Forelimb muscle (tissue), 1 donor: ENCODE results near the gene NAV2. TPM values are rescaled to one million over a fixed set of nuclear protein-coding genes. Genes with fewer than 3 reads are reported as not detected.
"Not testable (repeated sequence)": the region's sequence is repeated elsewhere in the genome, so short reads cannot be mapped to it uniquely, and the experiment has no call there.

Experiments
- DNase-seq: peaks from one replicate; pipeline ENCODE4 v3.0.0-alpha.2; 2013; ENCODE audit warnings: low read depth
- polyA plus RNA-seq: library from polyadenylated mRNA; unstranded; fragments of 120-200 nt; gene quantifications from one replicate; pipeline ENCODE4 v1.2.1, GENCODE V29; 2013; ENCODE audit not compliant: insufficient read length

NAV2 gene
- polyA plus RNA-seq, 1 donor: 61.1 TPM

DNA sequence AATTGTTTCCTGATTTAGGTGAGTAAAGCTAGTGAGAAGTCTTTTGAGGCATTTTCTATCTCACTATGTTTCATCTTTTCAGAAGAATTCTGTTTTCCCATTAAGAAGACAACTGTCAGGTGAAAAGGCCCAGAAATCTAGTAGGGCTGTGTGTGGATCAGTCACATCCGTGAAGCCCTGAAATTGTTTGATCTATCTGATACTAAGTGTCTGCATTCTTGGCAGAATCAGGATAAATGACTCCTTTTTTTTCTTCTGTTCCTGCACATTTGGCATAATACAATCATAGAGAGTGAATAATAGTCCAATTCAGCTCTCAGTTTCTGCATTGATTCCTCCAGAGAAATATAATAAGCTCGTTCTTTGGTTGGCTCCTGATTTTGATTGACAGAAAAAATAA is 208.3 kb downstream of the NAV2 start:
- no peak for DNase-seq

DNA sequence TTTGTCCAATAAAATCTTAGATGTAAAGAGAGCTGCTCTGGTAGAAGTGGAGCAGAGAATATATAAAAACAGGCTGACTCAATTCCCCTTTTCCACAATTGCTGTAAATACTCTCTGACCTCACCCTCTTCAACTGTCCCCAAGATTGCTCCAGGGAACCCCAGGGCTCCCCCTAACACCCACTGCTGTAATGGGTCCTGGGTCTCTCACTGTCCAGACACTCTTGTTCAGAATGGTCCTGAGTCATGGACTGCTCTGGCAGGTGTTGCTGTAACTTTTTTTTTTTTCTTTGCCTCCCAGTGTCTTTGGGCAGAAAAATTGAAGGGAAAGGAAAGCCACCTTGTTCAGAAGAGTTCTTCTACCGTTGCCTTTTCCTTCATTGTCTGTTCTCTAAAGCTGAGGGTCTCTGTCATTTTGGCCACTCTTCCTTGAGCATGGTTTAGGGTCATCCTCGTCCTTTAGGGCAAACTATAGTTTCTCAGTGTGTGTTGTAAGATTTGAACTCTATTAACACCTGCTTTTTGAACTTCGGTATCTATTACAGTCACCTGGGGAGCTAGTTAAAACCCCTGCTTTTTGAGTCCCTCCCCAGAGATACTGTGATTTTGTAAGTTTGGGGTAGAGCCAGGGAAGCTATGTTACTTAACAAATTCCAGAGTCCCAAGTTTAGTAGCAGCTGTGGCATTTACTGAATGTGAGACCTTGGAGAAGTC is 209.5 kb downstream of the NAV2 start:
- DNase-seq: no peak

DNA sequence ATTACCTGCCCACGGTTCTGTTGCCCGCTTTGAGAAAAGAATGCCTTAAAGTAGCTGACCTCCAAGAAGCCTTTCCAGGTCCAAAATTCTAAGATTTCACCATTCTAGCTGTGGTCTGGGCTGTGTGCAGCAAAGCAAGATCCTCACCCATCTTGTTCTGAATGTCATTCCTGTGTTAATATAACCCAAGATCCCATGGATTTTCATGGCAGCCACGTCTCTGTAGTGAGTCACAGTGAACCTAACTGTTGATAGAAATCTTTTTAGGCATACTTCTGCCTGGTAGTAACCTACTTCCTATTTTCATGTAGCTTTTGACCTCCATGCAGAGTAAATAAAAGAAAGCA is 210.0 kb downstream of the NAV2 start:
- no peak for DNase-seq

DNA sequence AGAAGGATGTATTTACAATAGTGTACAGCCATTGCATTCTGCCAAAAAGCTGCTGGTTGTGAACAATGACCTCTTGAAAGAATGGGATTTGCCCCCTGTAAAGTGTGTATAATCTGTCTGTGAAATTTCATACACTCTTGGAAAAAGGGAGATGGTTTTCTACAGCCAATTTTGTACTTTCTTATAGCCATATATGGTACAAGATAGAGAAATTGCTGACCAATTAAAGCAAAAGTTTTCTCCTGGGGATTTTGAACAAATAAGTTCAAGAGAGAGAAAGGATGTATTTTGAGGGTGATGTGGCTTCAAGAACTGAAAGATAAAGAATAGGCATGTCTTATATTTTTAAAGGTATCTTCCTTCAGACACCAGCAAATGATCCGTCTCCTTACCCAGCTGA is 211.0 kb downstream of the NAV2 start:
- DNase-seq: no peak

DNA sequence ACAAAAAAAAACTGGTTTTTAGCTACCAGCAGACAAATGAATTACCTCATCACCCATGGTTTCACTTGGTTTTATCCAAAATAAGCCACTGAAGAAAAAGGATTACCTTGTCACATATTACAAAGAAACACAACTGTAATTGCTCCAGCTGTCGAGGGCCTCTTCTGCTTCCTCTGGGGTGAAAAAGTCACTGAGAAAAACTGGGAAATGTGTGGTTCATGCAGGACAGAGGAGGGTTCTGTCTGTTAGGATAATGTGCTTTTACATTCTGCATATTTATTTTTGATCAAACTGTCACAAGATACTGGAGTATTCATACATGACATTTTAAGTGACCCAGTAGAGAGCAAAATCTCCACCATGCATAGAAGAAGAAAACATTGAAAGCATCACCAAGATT is 211.7 kb downstream of the NAV2 start:
- DNase-seq: no peak

DNA sequence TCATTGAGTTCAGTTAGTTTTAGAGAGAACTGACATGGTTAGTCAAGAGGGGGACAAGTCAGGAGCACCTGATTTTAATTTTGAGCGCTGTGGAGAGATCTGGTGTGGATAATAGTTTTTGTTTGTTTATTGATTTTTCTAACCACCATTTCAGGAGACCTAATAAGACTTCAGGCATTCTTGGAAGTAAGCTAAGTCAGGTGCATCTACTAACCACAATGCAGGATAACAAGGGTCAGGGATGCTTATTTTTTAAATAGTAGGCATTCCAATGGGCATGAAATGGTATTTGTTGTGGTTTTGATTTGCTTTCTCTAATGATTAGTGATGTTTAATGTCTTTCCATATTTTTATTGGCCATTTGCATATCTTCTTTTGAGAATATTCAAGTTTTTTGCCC is 212.1 kb downstream of the NAV2 start:
- no peak for DNase-seq

DNA sequence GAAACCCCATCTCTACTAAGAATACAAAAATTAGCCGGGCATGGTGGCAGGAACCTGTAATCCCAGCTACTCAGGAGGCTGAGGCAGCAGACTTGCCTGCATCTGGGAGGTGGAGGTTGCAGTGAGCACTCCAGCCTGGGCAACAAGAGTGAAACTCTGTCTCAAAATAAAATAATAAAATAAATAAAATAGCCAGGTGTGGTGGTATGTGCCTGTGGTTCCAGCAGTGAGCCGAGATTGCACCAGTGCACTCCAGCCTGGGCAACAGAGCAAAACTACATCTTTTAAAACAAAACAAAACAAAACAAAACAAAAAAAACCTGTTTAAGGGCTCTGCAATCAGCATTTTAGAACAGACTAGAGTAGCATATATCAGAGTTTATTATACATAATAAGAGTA is 214.8 kb downstream of the NAV2 start:
- not testable (repeated sequence) for DNase-seq

DNA sequence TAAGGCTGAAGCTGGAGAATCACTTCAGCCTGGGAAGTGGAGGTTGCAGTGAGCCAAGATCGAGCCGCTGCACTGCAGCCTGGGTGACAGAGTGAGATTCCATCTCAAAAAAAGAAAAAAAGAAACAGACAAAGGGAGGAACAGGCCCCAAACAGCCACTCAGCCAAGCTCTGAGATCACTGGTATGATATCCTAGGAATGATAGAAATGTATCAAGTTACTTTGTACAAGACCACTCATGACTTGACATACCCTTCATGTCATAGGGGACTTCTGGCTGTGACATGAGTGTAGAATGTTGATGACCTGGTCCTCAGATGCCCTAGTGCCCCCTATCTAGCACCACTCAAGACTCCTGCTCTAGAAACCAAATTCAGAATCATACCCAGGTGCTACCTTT is 216.5 kb downstream of the NAV2 start:
- no peak for DNase-seq

DNA sequence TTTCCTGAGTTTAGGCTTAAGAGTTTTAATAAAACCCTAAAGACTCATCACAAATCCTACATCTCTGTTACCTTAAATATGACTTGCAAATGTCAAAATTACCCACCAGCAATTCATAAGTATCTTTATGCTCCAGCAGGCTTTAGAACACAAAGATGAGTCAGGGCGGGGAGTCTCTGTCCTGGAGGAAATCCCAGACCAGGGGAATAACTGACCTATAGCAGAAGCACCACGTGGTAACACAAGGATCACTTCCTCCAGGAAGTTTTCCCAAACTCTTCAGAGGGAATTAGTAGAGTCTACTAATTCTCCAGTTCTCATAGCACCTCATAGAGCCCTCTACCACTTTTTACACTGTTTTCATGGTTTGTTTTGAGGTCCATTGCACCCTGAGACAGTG is 217.0 kb downstream of the NAV2 start:
- no peak for DNase-seq

DNA sequence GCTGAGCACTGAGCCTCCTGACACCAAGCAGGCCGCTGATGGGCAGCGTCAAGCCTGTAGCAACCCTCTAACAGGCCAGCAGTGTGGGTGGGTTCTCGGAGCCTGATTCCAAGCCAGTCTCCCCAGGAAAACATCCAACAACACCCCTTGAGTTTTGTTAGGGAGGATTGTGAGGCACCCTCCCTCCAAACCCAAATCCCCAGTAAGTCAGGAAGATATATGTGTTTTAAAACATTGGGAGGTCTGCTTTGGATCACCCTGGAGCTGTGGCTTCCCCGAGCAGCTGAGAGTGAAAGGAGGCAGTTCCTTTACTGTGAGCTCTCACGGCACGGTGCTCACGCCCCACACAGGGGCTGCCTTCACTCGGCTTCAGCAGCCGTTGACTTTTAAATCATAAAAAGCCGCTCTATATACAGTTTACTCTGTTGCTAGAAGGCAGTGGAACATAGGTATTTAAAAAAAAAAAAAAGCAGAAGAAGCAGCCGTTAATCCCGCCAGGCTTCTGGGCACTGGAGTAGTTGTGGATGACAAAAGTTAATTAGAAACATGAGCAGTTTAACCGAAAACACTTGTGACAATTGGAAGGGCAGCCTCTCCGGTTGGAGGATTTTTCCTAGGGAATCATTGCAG is 218.6 kb downstream of the NAV2 start:
- DNase-seq: peak; percentile 38

DNA sequence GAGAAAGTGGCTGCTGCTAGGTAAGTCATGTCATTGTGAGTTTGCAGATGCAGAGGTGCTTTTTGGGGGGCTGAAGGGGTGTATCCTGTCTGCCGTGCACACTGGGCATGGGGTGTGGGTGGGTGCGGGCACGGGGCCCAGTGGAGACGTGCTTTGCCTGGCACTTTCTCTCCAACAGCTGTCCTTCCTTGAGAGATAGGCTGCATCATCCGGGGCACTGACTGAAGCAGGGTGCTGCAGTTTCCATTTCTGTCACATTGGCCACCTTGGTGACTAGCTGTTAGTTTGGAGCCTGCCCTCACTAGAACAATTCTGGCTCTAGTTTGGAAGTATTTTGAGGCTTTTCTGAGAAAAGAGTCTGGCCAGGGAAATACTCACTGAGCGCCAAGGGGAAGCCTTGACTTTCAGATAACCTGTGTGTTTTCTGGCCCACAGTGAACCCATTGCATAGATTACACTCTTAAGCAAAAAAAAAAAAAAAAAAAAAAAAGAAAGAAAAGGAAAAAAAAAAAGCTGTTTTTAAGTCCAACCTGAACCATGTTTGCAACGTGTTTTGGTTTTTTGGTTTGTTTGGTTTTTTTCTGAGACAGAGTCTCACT is 219.2 kb downstream of the NAV2 start:
- DNase-seq: no peak

DNA sequence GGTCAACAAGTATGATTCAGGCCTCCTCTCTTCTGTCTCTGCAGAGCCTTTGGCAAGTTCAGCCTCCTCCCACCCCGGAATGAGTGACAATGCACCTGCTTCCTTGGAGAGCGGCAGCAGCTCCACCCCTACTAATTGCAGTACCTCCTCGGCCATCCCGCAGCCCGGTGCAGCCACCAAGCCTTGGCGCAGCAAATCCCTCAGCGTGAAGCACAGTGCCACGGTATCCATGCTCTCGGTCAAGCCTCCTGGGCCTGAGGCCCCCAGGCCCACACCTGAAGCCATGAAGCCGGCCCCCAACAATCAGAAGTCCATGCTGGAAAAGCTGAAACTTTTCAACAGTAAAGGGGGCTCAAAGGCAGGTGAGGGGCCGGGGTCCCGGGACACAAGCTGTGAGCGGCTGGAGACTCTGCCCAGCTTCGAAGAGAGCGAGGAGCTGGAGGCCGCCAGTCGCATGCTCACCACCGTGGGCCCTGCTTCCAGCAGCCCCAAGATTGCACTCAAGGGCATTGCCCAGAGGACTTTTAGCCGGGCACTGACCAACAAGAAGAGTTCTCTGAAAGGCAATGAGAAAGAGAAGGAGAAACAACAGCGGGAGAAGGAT is 220.6 kb downstream of the NAV2 start:
- no peak for DNase-seq

DNA sequence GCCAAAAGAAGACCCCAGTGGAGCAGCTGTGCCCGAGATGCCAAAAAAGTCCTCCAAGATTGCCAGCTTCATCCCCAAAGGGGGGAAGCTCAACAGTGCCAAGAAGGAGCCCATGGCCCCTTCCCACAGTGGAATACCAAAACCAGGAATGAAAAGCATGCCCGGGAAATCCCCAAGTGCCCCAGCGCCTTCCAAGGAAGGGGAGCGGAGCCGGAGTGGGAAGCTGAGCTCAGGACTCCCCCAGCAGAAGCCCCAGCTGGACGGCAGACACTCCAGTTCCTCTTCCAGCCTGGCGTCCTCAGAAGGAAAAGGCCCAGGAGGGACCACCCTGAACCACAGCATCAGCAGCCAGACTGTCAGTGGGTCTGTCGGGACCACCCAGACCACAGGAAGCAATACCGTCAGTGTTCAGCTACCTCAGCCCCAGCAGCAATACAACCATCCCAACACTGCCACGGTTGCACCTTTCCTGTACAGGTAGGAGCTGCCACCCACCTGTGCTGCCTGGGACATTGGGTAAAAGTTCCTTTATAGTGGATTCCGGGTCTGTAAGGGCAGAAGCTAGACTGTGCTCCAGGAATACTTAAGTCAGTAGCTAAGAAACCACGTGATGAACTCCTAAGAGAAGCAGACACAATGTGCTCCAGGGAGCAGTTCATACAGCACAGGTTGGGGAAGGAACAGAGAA is 221.3 kb downstream of the NAV2 start:
- DNase-seq: no peak

DNA sequence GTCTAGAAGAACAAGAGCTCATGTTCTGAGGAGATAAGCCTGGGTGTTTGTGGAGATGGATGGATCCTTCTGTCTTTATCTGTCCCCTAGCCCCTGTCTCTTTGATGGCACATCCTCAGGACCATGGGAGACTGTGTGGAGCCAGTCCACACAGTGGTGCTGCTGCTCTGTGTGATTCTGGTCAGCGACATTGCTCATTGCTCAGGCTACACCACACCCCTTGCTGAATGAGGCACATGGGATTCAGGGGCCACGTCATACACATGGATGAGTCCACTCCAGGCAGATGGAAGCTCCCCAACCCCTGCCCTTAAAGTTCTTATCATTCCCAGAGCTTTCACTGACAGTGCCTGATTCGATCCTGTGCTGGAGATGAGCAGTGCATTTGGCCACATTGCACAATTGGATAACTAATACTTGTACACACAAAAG is 222.2 kb downstream of the NAV2 start:
- no peak for DNase-seq

DNA sequence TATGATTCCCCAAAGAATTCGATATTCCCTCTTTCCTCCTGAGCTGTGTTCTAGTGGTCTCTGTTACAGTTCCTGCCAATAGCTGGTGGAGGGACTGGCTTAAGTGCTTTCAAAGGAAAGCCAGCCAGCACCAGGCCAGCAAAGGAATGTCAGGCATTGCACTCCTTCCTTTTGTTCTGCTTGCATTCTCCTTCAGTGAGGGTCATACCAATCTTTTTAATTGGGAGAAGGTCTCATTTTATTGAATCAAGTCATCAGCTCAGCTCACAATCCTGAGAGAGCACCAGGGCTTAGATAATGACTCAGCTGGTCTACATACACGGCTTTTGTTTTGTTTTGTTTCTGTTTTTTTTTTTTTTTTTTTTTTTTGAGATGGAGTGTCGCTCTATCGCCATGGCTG is 222.9 kb downstream of the NAV2 start:
- no peak for DNase-seq

DNA sequence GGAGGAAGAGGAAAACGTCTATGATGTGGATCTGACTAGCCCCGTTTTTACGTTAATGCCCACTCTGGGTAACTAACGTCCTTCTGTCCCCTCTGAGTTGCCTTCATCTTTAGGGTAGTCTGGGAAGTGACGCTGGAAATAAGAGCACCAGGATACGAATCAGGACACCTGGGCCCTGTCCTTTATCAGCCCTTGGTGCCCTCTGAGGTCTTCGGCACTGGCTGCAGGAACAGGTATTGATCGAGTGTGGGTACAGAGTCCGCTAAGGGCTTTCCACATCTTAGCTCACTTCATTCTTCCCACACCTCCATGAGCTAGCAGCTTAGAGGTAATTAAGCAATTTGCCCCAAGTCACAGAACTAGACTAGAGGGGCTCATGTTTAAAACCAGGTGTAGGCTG is 223.8 kb downstream of the NAV2 start:
- DNase-seq: no peak

DNA sequence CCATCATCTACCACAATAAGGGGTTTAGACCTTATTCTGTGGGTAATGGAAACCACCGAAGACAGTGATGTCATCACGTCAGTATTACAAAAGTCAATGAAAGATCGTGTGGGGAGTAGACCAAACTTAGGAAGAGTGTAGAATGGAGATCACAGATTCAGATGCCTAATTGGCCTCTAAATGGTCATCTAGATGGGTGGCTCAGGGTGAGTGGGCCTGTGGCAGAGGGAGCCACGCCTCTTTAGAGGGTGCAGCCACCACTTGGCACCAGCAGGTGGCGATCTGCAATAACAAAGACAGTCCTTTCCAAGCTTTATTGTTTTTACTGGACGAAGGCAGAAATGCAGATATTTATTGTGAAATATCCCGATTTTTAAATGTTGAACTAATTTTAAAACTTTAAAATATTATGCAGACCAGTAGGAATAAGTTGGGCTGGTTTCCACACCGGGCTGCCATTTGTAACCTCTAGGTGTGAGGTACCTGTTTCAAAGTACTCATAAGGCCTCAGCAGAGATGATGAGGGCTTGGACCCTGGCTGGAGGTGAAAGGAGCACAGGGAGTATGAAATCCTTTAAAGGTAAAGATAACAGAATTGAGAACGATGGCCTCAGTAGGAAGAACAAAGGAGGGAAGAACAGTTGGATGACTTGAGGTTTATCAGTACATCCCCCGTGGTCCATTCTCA is 225.7 kb downstream of the NAV2 start:
- DNase-seq: no peak

DNA sequence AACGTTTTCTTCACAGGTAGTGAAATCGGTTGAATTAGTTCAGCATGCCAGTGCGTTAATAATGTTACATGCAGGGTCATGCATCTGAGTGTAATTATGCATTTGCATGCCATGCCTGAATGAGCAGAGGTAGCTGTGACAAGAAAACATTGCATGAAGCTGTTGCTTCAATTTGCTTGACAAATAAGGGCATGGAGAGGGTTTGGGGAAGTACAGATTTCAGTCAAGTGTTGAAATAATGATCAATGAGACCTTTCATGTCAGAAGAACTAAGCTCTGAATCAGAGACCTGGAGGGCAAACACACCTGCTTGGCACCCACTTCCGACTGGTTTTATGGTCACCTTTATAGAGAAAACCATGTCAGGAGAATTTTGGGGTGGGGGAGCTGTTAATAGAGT is 226.2 kb downstream of the NAV2 start:
- no peak for DNase-seq

DNA sequence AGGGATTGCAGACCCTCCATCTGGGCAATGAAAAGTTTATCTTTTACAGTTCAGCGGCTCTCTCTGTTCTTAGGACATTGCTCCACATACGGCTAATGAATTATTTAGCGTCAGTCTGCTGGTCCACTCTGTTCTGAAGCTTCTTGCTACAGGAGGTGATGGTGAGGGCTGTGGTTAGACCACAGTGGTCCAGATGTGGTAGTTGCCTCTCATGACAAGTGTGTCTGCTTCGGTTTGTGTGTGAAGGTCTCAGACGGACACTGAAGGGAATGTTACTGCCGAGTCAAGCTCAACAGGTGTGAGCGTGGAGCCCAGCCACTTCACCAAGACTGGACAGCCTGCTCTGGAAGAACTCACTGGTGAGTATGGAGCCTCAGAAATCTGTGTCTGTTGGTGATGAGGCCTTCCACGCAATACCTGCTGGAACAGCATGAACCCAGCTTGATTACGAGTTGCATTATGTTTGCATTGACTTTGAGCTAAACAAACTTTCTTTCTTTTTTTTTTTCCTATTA is 226.8 kb downstream of the NAV2 start:
- no peak for DNase-seq

DNA sequence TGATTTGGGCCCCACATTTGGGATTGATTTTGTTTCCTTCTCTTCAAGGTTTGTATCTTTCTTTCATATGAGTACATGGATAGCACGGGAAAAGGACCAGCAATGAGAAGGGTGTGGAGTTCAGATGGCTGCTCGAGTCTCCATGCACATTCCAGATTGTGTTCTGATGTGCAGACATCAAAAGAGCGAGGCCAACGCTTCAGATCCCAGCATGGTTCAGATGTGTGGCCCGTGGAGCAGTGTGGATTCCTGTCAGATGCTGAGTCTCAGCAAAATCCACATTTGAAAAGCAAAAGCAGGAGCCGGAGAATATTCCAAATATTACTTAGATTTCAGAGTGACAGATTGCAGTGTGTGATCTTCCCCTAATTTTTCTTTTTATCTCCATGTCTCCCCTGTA is 228.2 kb downstream of the NAV2 start:
- no peak for DNase-seq

DNA sequence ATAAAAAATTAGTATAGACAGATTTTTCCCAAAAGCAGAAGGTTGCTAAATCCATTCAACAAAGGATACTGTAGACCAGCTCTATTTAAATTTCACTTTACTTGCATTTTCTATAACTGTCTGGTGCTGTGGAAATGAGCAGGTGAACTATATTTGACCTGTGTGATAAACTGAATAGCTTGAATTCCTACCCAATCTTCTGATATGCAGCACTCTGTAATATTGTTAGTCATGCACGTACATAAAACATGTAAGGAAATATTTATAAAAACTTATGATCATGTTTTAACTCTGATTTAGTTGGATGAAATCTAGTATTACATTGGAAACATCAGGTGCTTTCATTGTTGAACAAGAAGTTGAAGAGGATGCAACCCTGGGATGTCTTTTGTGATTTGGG is 234.0 kb downstream of the NAV2 start:
- no peak for DNase-seq
